CD14-positive monocyte (primary cell): ENCODE results near the gene INSYN2B. TPM values are rescaled to one million over a fixed set of nuclear protein-coding genes. Genes with fewer than 3 reads are reported as not detected.

Source experiments
- DNase-seq, 3 donors: peaks; one replicate each; pipeline ENCODE4 v3.0.0-alpha.2; 2011 to 2022
- H2AFZ ChIP-seq: 2 replicates; pipeline ENCODE4 v1.6.0; 2012; ENCODE audit warnings: mild to moderate bottlenecking, low read depth, low read length, inconsistent platforms; ENCODE audit not compliant: insufficient read depth, poor library complexity, severe bottlenecking
- H3K27ac ChIP-seq, 2 donors: 1 replicate in 1 of 2; 2 replicates in 1 of 2; pipeline ENCODE4 v1.5.1; 2012 to 2013; ENCODE audit warnings: low read length in 2 of 2, control low read depth in 1 of 2, inconsistent platforms in 1 of 2, low read depth in 1 of 2, mild to moderate bottlenecking in 1 of 2
- H3K27me3 ChIP-seq, 2 donors: one replicate each; pipeline versions ENCODE4 v1.6.0 to v1.6.1; 2011 to 2013; ENCODE audit warnings: low read length in 2 of 2; ENCODE audit not compliant: control insufficient read depth in 2 of 2, insufficient read depth in 2 of 2
- H3K36me3 ChIP-seq, 2 donors: replicated peaks in 1 of 2; 1 replicate in 1 of 2; 2 replicates in 1 of 2; pipeline versions ENCODE4 v1.5.1 to v1.6.1; 2012 to 2013; ENCODE audit warnings: low read length in 2 of 2, control low read depth in 1 of 2, inconsistent platforms in 1 of 2, mild to moderate bottlenecking in 1 of 2; ENCODE audit not compliant: insufficient read depth in 2 of 2, control insufficient read depth in 1 of 2
- H3K4me1 ChIP-seq, 2 donors: 1 replicate in 1 of 2; 2 replicates in 1 of 2; pipeline versions ENCODE4 v1.5.1 to v1.6.1; 2012 to 2013; ENCODE audit warnings: low read length in 2 of 2, control low read depth in 1 of 2, inconsistent platforms in 1 of 2, mild to moderate bottlenecking in 1 of 2, moderate library complexity in 1 of 2; ENCODE audit not compliant: insufficient read depth in 2 of 2, control insufficient read depth in 1 of 2
- H3K4me2 ChIP-seq: replicated peaks from 2 replicates; pipeline ENCODE3; 2012; ENCODE audit warnings: low read length, moderate library complexity, mild to moderate bottlenecking; ENCODE audit not compliant: poor library complexity, severe bottlenecking; ENCODE audit errors: extremely low read depth
- H3K4me3 ChIP-seq, 3 experiments: fragments of 200-600 bp in 1 of 3; sonication (generic) in 1 of 3; replicated peaks in 1 of 3; 1 replicate in 2 of 3; 2 replicates in 1 of 3; pipeline ENCODE4 v1.5.1; 2011 to 2013; ENCODE audit warnings: low read length in 3 of 3, mild to moderate bottlenecking in 3 of 3, control low read depth in 2 of 3, low read depth in 2 of 3, inconsistent platforms in 1 of 3, moderate library complexity in 1 of 3
- H3K79me2 ChIP-seq: 2 replicates; pipeline ENCODE4 v1.6.0; 2012; ENCODE audit warnings: mild to moderate bottlenecking, control low read depth, inconsistent platforms, low read length, moderate library complexity; ENCODE audit not compliant: insufficient read depth
- H3K9ac ChIP-seq: 2 replicates; pipeline ENCODE4 v1.6.0; 2017; ENCODE audit warnings: low read length, mild to moderate bottlenecking; ENCODE audit not compliant: insufficient read depth, poor library complexity, severe bottlenecking
- H3K9me3 ChIP-seq, 2 donors: replicated peaks in 1 of 2; 1 replicate in 1 of 2; 2 replicates in 1 of 2; pipeline versions ENCODE4 v1.5.1 to v1.6.1; 2012 to 2013; ENCODE audit warnings: low read length in 2 of 2, control low read depth in 1 of 2; ENCODE audit not compliant: control insufficient read depth in 1 of 2, insufficient read depth in 1 of 2
- H4K20me1 ChIP-seq: 2 replicates; pipeline ENCODE4 v1.6.0; 2012; ENCODE audit warnings: mild to moderate bottlenecking, low read length, control low read depth, moderate library complexity; ENCODE audit not compliant: insufficient read depth
- H3K27ac Mint-ChIP-seq, 7 donors: one replicate each; pipeline ENCODE4 v1.8.0; 2020; ENCODE audit warnings: mild to moderate bottlenecking in 7 of 7, mixed read lengths in 7 of 7, moderate library complexity in 6 of 7, inconsistent platforms in 2 of 7
- H3K27me3 Mint-ChIP-seq, 3 donors: one replicate each; pipeline ENCODE4 v1.8.0; 2021 to 2022; ENCODE audit warnings: low read depth in 3 of 3, mild to moderate bottlenecking in 3 of 3, mixed read lengths in 3 of 3, moderate library complexity in 3 of 3, inconsistent platforms in 1 of 3
- H3K36me3 Mint-ChIP-seq, 2 donors: one replicate each; pipeline ENCODE4 v1.8.0; 2020; ENCODE audit warnings: mixed read lengths in 2 of 2, inconsistent platforms in 1 of 2, mild to moderate bottlenecking in 1 of 2
- H3K4me1 Mint-ChIP-seq: one replicate; pipeline ENCODE4 v1.8.0; 2020; ENCODE audit warnings: mild to moderate bottlenecking, mixed read lengths
- H3K4me3 Mint-ChIP-seq, 2 donors: one replicate each; pipeline ENCODE4 v1.8.0; 2020; ENCODE audit warnings: mild to moderate bottlenecking in 2 of 2, mixed read lengths in 2 of 2, moderate library complexity in 1 of 2
- H3K9me3 Mint-ChIP-seq, 7 donors: one replicate each; pipeline ENCODE4 v1.8.0; 2020 to 2022; ENCODE audit warnings: mixed read lengths in 7 of 7, mild to moderate bottlenecking in 6 of 7, moderate library complexity in 6 of 7, inconsistent platforms in 2 of 7
- CTCF ChIP-seq: fragments of 200-600 bp; IDR thresholded peaks from one replicate; pipeline ENCODE4 v1.8.0; 2022; ENCODE audit warnings: antibody characterized with exemption, mild to moderate bottlenecking
- WGBS: methylation state at CpG from one replicate; pipeline ENCODE4 v1.1.5; 2013; ENCODE audit warnings: missing lambda C conversion rate; ENCODE audit not compliant: insufficient coverage; 5-methylcytosine and 5-hydroxymethylcytosine counted together
- intact Hi-C, 2 donors: fragments of 100-400 bp; cut with micrococcal nuclease; formaldehyde crosslinking; loops; one replicate each; pipeline versions ENCODE4 v1.15.0 to v1.15.1; 2023
- polyA plus RNA-seq, 3 donors: library from polyadenylated mRNA; depleted of rRNA in 1 of 3; unstranded in 2 of 3; stranded (reverse) in 1 of 3; fragments of 300-500 nt in 2 of 3; fragments of >200 nt in 1 of 3; fragmentation: Illumina TruSeq in 2 of 3; gene quantifications; 1 replicate in 2 of 3; 2 replicates in 1 of 3; pipeline ENCODE4 v1.2.3, GENCODE V29; 2012 to 2021

Gene INSYN2B
- polyA plus RNA-seq, 3 donors = 0.17 TPM; not detected in 2

- Mint-ChIP-seq H3K36me3 (peaks cover 75 to 80% of the 10 kb centered on the region in 2 donors), H3K9me3 (peaks cover 22 to 36% (median 26%) of the 10 kb centered on the region in 7 donors)
These were observed 129.9 kb downstream of the INSYN2B start for GRCh38 chr5:169850409-169850808.

GRCh38 chr5:169848792-169849191, 131.5 kb downstream of the INSYN2B start:
- Histone ChIP-seq H3K4me1 (peaks cover 0 to 5% of the 10 kb centered on the region in 2 donors), H3K4me2 (no peak overlapping the region), H2AFZ (no peak overlapping the region), H3K27me3 (no peaks in the 10 kb centered on the region), H3K9ac (no peak overlapping the region), H4K20me1 (peaks cover 94% of the 10 kb centered on the region), H3K36me3 (peaks cover 58 to 97% of the 10 kb centered on the region in 2 donors), H3K4me3 (no peak overlapping the region), H3K79me2 (peaks cover 51% of the 10 kb centered on the region), H3K9me3 (peaks cover 26 to 34% of the 10 kb centered on the region in 2 donors), H3K27ac (no peak overlapping the region)
- Mint-ChIP-seq H3K27me3 (no peaks in the 10 kb centered on the region), H3K36me3 (peaks cover 81 to 86% of the 10 kb centered on the region in 2 donors), H3K4me1 (peaks cover 16% of the 10 kb centered on the region), H3K4me3 (no peak overlapping the region), H3K9me3 (peaks cover 21 to 36% (median 24%) of the 10 kb centered on the region in 7 donors), H3K27ac (peak overlapping the region in 2 of 7 donors; percentile 27 to 69)
- DNase-seq = no peak
- TF ChIP-seq CTCF = no peak
- no CpG with 5 or more reads among the region's 2 CpGs for WGBS
- intact Hi-C loops = no loop called here

More at GRCh38 chr5:169850409-169850808, 129.9 kb downstream of the INSYN2B start:
- Histone ChIP-seq H3K4me2 (no peak overlapping the region), H3K79me2 (peaks cover 61% of the 10 kb centered on the region), H3K4me1 (peaks cover 0 to 5% of the 10 kb centered on the region in 2 donors), H2AFZ (no peak overlapping the region), H3K9ac (no peak overlapping the region), H3K36me3 (peaks cover 42 to 93% of the 10 kb centered on the region in 2 donors), H3K9me3 (peaks cover 26 to 34% of the 10 kb centered on the region in 2 donors), H3K27ac (no peak overlapping the region), H3K27me3 (no peaks in the 10 kb centered on the region), H4K20me1 (peaks cover 94% of the 10 kb centered on the region), H3K4me3 (no peak overlapping the region)
- Mint-ChIP-seq H3K4me3 (no peak overlapping the region), H3K27ac (peak overlapping the region in 3 of 7 donors; percentile 17 to 40 (median 23)), H3K4me1 (peaks cover 20% of the 10 kb centered on the region), H3K27me3 (no peaks in the 10 kb centered on the region)
- no peak for DNase-seq
- WGBS = no CpG with 5 or more reads among the region's 2 CpGs
- intact Hi-C loops = no loop called here
- TF ChIP-seq CTCF = peak; percentile 35
